GM23338 (cell line): ENCODE measurements around the gene TTC1. TPM values are rescaled to one million over a fixed set of nuclear protein-coding genes. Genes with fewer than 3 reads are reported as not detected.

Experiments used
- ATAC-seq: fragments of 200-7000 bp; cut with Tn5 transposase; 3 replicates; pipeline ENCODE4 v1.9.1; 2020
- DNase-seq: peaks from one replicate; pipeline ENCODE4 v3.0.0-alpha.2; 2015; ENCODE audit warnings: low spot score
- H2AFZ ChIP-seq: fragments of 200-600 bp; sonication (generic); 2 replicates; pipeline ENCODE4 v1.8.0; 2016; ENCODE audit warnings: antibody characterized with exemption, mild to moderate bottlenecking, moderate library complexity
- H3F3A ChIP-seq: fragments of 200-600 bp; sonication (generic); replicated peaks from 2 replicates; pipeline ENCODE4 v1.8.0; 2017; ENCODE audit warnings: antibody characterized with exemption, mixed run types, low read depth
- H3K27ac ChIP-seq: fragments of 200-600 bp; sonication (generic); 2 replicates; pipeline ENCODE4 v1.6.1; 2016; ENCODE audit warnings: low read depth
- H3K27me3 ChIP-seq: fragments of 200-600 bp; sonication (generic); 2 replicates; pipeline ENCODE4 v1.8.0; 2016; ENCODE audit warnings: mild to moderate bottlenecking, mixed run types, moderate library complexity; ENCODE audit not compliant: insufficient read depth
- H3K36me3 ChIP-seq: fragments of 200-600 bp; sonication (generic); 2 replicates; pipeline ENCODE4 v1.8.0; 2016; ENCODE audit warnings: mild to moderate bottlenecking; ENCODE audit not compliant: insufficient read depth
- H3K4me1 ChIP-seq: fragments of 200-600 bp; sonication (generic); 2 replicates; pipeline ENCODE4 v1.8.0; 2016; ENCODE audit warnings: mild to moderate bottlenecking, moderate library complexity; ENCODE audit not compliant: insufficient read depth
- H3K4me2 ChIP-seq: fragments of 200-600 bp; sonication (generic); 2 replicates; pipeline ENCODE4 v1.7.1; 2017; ENCODE audit warnings: mixed run types
- H3K4me3 ChIP-seq: fragments of 200-600 bp; sonication (generic); 2 replicates; pipeline ENCODE4 v1.6.1; 2016; ENCODE audit warnings: mixed run types
- H3K79me2 ChIP-seq: fragments of 200-600 bp; sonication (generic); replicated peaks from 2 replicates; pipeline ENCODE4 v1.8.0; 2017; ENCODE audit warnings: mild to moderate bottlenecking; ENCODE audit not compliant: insufficient read depth
- H3K9me2 ChIP-seq: fragments of 200-600 bp; sonication (generic); 2 replicates; pipeline ENCODE4 v1.8.0; 2017; ENCODE audit not compliant: insufficient read depth
- H4K20me1 ChIP-seq: fragments of 200-600 bp; sonication (generic); replicated peaks from 2 replicates; pipeline ENCODE4 v1.8.0; 2017; ENCODE audit warnings: mild to moderate bottlenecking; ENCODE audit not compliant: insufficient read depth
- H3K27ac Mint-ChIP-seq: 2 replicates; pipeline ENCODE4 v1.8.0; 2020; ENCODE audit warnings: inconsistent platforms, mild to moderate bottlenecking, moderate library complexity, mixed read lengths
- H3K27me3 Mint-ChIP-seq: 3 replicates; pipeline ENCODE4 v1.8.0; 2022; ENCODE audit warnings: low read depth, mild to moderate bottlenecking, moderate library complexity, mixed read lengths, inconsistent platforms; ENCODE audit not compliant: insufficient read depth, poor library complexity
- H3K36me3 Mint-ChIP-seq: 3 replicates; pipeline ENCODE4 v1.8.0; 2021; ENCODE audit warnings: low read depth, mild to moderate bottlenecking, inconsistent platforms, moderate library complexity, mixed read lengths
- H3K4me1 Mint-ChIP-seq: 3 replicates; pipeline ENCODE4 v1.8.0; 2020; ENCODE audit warnings: mild to moderate bottlenecking, inconsistent platforms, mixed read lengths
- H3K4me3 Mint-ChIP-seq: 3 replicates; pipeline ENCODE4 v1.8.0; 2021; ENCODE audit warnings: moderate library complexity, mild to moderate bottlenecking, inconsistent platforms, mixed read lengths
- H3K9me3 Mint-ChIP-seq: 3 replicates; pipeline ENCODE4 v1.8.0; 2020; ENCODE audit warnings: moderate library complexity, mild to moderate bottlenecking, inconsistent platforms, mixed read lengths
- CREB1 ChIP-seq: fragments of 250-450 bp; sonication (Bioruptor Pico); IDR thresholded peaks from 2 replicates; pipeline ENCODE4 v1.5.0; 2020; ENCODE audit warnings: low read depth, mild to moderate bottlenecking, moderate library complexity
- CTCF ChIP-seq, 2 experiments: fragments of 200-600 bp in 1 of 2; sonication (generic) in 1 of 2; conservative IDR thresholded peaks; 2 replicates each; pipeline versions ENCODE4 v1.5.1 to v1.6.1; 2016 to 2017; ENCODE audit warnings: antibody characterized with exemption in 2 of 2, low read depth in 2 of 2, mild to moderate bottlenecking in 2 of 2, moderate library complexity in 1 of 2
- JUNB ChIP-seq: IDR thresholded peaks from one replicate; pipeline ENCODE4 v1.6.1; 2016; ENCODE audit warnings: antibody characterized with exemption; ENCODE audit not compliant: unreplicated experiment
- NANOG ChIP-seq: IDR thresholded peaks from 2 replicates; pipeline ENCODE4 v1.6.1; 2016; ENCODE audit warnings: antibody characterized with exemption, borderline replicate concordance
- ZNF114 ChIP-seq: fragments of 250-450 bp; sonication (Bioruptor Pico); IDR thresholded peaks from 2 replicates; pipeline ENCODE4 v1.5.0; 2020; ENCODE audit warnings: mild to moderate bottlenecking, moderate library complexity
- ZNF331 ChIP-seq: fragments of 250-450 bp; sonication (Bioruptor Pico); IDR thresholded peaks from 2 replicates; pipeline ENCODE4 v1.5.0; 2020; ENCODE audit warnings: low read depth, mild to moderate bottlenecking, moderate library complexity
- ZNF462 ChIP-seq: fragments of 250-450 bp; sonication (Bioruptor Pico); IDR thresholded peaks from 2 replicates; pipeline ENCODE4 v1.5.0; 2020; ENCODE audit warnings: mild to moderate bottlenecking, moderate library complexity
- polyA plus RNA-seq: library from polyadenylated mRNA; unstranded; fragments of >200 nt; fragmentation: Nextera tagmentation; extraction: Ambion mirVana; gene quantifications from 2 replicates; pipeline ENCODE4 v1.2.1, GENCODE V29; 2016
- total RNA-seq: library from RNA; depleted of rRNA; stranded (reverse); fragments of >200 nt; shearing (Covaris generic); gene quantifications from 2 replicates; pipeline ENCODE4 v1.2.3, GENCODE V29; 2014

TTC1 gene
- total and polyA plus RNA-seq, 2 experiments from 2014 or later: 48.9 to 131 TPM

GRCh38 chr5:159975462-159976019 lies 33.4 kb upstream of the TTC1 start:
- Mint-ChIP-seq H3K27me3 (peaks cover 39% of the 10 kb centered on the region), H3K36me3 (no peaks in the 10 kb centered on the region), H3K4me3 (no peak overlapping the region), H3K27ac (no peak overlapping the region), H3K9me3 (no peaks in the 10 kb centered on the region), H3K4me1 (peaks cover 9% of the 10 kb centered on the region)
- Histone ChIP-seq H3K27ac (no peak overlapping the region), H3K9me2 (no peaks in the 10 kb centered on the region), H3K4me1 (peaks cover 11% of the 10 kb centered on the region), H3K36me3 (no peaks in the 10 kb centered on the region), H4K20me1 (no peaks in the 10 kb centered on the region), H3F3A (no peaks in the 10 kb centered on the region; the same call in 1 of the 2 replicates), H2AFZ (no peak overlapping the region), H3K4me3 (no peak overlapping the region), H3K4me2 (no peak overlapping the region), H3K79me2 (no peaks in the 10 kb centered on the region), H3K27me3 (peaks cover 41% of the 10 kb centered on the region)
- peak; percentile 12 for DNase-seq
- TF ChIP-seq ZNF331 (CRISPR knock-in tag) (no peak), CTCF (conservative IDR thresholded peaks at IDR 0.05; ENCODE audit: low read depth in 2 of 2) (peak; percentile 15 to 53; a peak in 3 of 4 replicates), JUNB (no peak), ZNF114 (CRISPR knock-in tag) (no peak), NANOG (no peak), CREB1 (CRISPR knock-in tag) (no peak), ZNF462 (CRISPR knock-in tag) (no peak)
- no peak for ATAC-seq
